ENCODE results near the gene ZNF548.

- TF ChIP-seq CTCF (IDR thresholded peaks at IDR 0.05): peak; percentile 33 to 63 (median 41)
- no peak for TF ChIP-seq EP300 (IDR thresholded peaks at IDR 0.05)
- TF ChIP-seq POLR2AphosphoS5 (IDR thresholded peaks at IDR 0.05): no peak
- TF ChIP-seq POLR2A (IDR thresholded peaks at IDR 0.05; ENCODE audit: low read depth): no peak
These were observed 17.0 kb downstream of the ZNF548 start for GRCh38 chr19:57406516-57407123.
